DND-41 (cell line): ENCODE data around the gene FFAR2.

ENCODE experiments used
- EZH2 ChIP-seq: IDR thresholded peaks from 3 replicates; pipeline ENCODE4 v1.6.1; 2012; ENCODE audit warnings: borderline replicate concordance, low read depth, mild to moderate bottlenecking, moderate library complexity, low read length, inconsistent platforms; ENCODE audit not compliant: severe bottlenecking
- TF ChIP-seq, protein P1 (sequence below): IDR thresholded peaks from 2 replicates; pipeline ENCODE4 v1.5.1; 2012; ENCODE audit warnings: borderline replicate concordance, low read length, moderate library complexity, mild to moderate bottlenecking; ENCODE audit not compliant: poor library complexity, severe bottlenecking; ENCODE audit errors: extremely low read depth

DNA sequence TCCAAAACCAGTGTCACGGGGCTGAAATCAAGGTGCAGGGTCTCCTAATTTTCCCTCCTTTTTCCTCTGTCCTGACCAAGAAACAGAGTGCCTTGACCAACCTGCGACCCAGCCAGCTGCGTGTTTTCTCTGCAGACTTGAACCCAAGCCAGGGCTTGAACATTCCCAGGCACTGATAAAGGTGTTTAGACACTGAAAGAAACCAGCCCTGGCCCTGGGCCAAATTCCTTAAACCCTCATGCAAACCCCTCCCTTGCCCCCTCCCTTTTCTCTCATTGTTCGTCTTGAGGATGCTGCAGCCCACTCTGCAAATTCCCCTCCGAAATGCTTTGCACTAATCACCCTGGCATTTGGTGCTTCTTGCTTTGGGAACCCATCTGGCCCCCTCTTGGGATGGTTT lies 9.5 kb upstream of the FFAR2 start:
- TF ChIP-seq, protein P1, sequence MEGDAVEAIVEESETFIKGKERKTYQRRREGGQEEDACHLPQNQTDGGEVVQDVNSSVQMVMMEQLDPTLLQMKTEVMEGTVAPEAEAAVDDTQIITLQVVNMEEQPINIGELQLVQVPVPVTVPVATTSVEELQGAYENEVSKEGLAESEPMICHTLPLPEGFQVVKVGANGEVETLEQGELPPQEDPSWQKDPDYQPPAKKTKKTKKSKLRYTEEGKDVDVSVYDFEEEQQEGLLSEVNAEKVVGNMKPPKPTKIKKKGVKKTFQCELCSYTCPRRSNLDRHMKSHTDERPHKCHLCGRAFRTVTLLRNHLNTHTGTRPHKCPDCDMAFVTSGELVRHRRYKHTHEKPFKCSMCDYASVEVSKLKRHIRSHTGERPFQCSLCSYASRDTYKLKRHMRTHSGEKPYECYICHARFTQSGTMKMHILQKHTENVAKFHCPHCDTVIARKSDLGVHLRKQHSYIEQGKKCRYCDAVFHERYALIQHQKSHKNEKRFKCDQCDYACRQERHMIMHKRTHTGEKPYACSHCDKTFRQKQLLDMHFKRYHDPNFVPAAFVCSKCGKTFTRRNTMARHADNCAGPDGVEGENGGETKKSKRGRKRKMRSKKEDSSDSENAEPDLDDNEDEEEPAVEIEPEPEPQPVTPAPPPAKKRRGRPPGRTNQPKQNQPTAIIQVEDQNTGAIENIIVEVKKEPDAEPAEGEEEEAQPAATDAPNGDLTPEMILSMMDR, result no peak
- TF ChIP-seq EZH2, result no peak
